T-helper 17 cell (primary cell): ENCODE measurements around the gene PTPRN2. TPM values are rescaled to one million over a fixed set of nuclear protein-coding genes. Genes with fewer than 3 reads are reported as not detected.

Experiments used
- ATAC-seq: fragments of 150-1000 bp; cut with Tn5 transposase; 2 replicates; pipeline ENCODE4 v1.10.0; 2021; ENCODE audit warnings: mild to moderate bottlenecking, moderate library complexity
- DNase-seq, 3 donors: peaks; one replicate each; pipeline versions ENCODE4 v3.0.0 to v3.0.0-alpha.2; 2020 to 2021
- H3K9me3 ChIP-seq: one replicate; pipeline ENCODE4 v1.7.0; 2013; ENCODE audit warnings: low read length, mild to moderate bottlenecking; ENCODE audit not compliant: control insufficient read depth, poor library complexity, severe bottlenecking
- H3K27ac Mint-ChIP-seq: one replicate; pipeline ENCODE4 v1.8.0; 2022; ENCODE audit warnings: mild to moderate bottlenecking, moderate library complexity, mixed read lengths
- H3K27me3 Mint-ChIP-seq: one replicate; pipeline ENCODE4 v1.8.0; 2022; ENCODE audit warnings: mixed read lengths
- H3K36me3 Mint-ChIP-seq: one replicate; pipeline ENCODE4 v1.8.0; 2022; ENCODE audit warnings: low read depth, mixed read lengths
- H3K4me1 Mint-ChIP-seq: one replicate; pipeline ENCODE4 v1.8.0; 2022; ENCODE audit warnings: mild to moderate bottlenecking, mixed read lengths
- H3K4me3 Mint-ChIP-seq: one replicate; pipeline ENCODE4 v1.8.0; 2022; ENCODE audit warnings: mild to moderate bottlenecking, moderate library complexity, mixed read lengths
- total RNA-seq, 4 donors: library from RNA in 2 of 4; stranded (reverse) in 2 of 4; gene quantifications; one replicate each; pipeline ENCODE4 v1.2.3 and lab custom pipeline; 2022 to 2026

The PTPRN2 gene
- total RNA-seq, 2 donors from 2014 or later: 0.42 to 0.57 TPM

DNA sequence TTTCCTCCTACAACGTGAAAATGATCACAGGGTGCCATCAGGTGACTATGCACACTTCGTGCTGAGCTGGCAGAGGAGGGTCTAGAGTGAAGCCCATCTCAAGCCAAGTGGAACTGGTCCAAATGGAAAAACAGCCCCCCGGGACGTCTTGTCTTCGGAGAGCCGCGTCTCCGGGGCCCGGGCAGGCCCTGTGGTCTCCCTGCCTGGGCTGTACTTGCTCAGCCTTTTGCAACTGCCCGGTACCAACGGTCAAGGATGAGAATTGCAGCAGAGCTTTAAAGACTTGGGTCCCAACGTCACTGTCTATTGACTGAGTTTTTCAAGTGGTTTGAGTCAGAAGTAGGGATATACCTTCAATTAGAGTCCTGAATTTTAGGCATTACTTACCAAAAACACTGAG lies 315.5 kb downstream of the PTPRN2 start:
- ATAC-seq (no peak), DNase-seq (no peak)
- H3K27ac Mint-ChIP-seq: no peak overlapping the region
- H3K9me3 ChIP-seq: no peaks in the 10 kb centered on the region
- H3K4me1 Mint-ChIP-seq: no peaks in the 10 kb centered on the region
- H3K4me3 Mint-ChIP-seq: no peak overlapping the region
- no peaks in the 10 kb centered on the region for H3K27me3 Mint-ChIP-seq
- H3K36me3 Mint-ChIP-seq: no peaks in the 10 kb centered on the region

DNA sequence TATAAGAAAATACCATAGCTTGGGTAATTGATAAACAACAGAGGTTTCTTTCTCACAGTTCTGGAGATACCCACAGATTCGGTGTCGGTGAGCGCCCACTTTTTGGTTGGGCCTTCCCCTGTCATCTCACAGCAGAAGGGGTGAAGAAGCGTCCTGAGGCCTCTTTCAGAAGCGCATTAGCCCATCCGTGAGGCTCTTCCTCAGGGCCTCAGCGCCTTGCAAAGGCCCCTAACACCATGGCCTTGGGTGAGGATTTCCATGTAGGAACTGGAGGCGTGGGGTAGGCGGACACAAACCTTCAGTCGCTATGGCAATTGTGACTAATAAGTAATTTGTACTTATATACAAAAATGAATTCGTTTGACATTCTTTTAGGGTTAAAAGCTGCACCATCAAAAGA lies 316.0 kb downstream of the PTPRN2 start:
- H3K4me1 Mint-ChIP-seq: no peaks in the 10 kb centered on the region
- H3K36me3 Mint-ChIP-seq: no peaks in the 10 kb centered on the region
- H3K27me3 Mint-ChIP-seq: no peaks in the 10 kb centered on the region
- no peak overlapping the region for H3K4me3 Mint-ChIP-seq
- no peak for ATAC-seq
- H3K27ac Mint-ChIP-seq: no peak overlapping the region
- no peak for DNase-seq
- no peaks in the 10 kb centered on the region for H3K9me3 ChIP-seq

DNA sequence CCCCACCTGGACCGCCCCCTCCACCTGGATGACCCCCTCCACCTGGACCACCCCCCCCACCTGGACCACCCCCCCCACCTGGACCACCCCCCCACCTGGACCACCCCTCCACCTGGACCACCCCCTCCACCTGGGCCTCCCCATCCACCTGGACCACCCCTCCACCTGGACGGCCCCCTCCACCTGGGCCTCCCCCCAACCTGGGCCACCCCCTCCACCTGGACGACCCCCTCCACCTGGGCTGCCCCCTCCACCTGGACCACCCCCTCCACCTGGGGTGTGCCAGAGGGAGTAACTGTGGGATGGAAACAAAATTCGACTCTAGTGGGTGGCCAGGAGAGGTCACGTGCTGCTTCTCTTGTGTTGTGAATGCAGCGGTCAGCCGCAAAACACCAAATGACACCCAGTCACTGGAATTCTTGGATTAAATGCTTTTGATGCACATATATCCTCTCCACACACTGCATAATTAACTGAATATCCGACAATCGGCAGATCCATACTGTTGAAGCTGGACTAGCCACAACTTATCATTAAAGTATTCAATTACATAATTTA lies 316.7 kb downstream of the PTPRN2 start:
- Mint-ChIP-seq H3K4me3 (no peak overlapping the region), H3K36me3 (no peaks in the 10 kb centered on the region), H3K27me3 (no peaks in the 10 kb centered on the region), H3K27ac (no peak overlapping the region), H3K4me1 (no peaks in the 10 kb centered on the region)
- DNase-seq: no peak
- H3K9me3 ChIP-seq: no peaks in the 10 kb centered on the region
- ATAC-seq: no peak

DNA sequence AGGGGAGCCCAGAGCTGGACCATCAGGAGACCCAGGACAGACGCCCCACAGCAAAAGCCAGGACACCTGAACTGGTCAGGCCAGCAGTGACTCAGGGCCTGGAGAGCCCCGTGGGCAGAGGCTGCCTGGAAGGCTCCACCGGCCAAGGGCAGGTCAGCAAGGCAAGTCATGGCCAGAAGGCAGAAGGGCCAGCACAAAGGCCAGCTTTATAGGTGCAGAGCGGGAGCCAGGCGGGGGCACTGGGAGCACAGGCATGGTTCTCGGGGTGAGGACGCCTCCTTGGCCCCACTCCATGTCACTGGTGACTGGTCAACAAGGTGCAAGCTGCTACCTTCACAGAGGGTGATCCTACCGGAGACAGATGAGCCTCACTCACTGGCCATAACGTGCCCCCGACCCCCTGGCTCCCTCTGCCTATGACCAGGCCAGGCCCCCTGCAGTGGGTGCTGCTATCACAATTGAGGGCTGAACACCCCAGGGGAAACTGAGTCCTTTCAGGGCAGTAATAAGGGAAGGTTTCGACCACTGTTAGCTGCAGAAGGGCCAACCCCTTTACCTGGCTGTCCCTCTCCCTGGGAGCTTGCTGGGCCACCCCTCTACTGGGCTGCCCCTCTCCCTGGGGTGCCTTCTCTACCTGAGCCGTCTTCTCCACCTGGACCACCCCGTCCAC lies 317.4 kb downstream of the PTPRN2 start:
- Mint-ChIP-seq H3K27me3 (no peaks in the 10 kb centered on the region), H3K4me1 (no peaks in the 10 kb centered on the region), H3K36me3 (no peaks in the 10 kb centered on the region), H3K27ac (no peak overlapping the region), H3K4me3 (no peak overlapping the region)
- no peaks in the 10 kb centered on the region for H3K9me3 ChIP-seq
- ATAC-seq (no peak), DNase-seq (no peak)

DNA sequence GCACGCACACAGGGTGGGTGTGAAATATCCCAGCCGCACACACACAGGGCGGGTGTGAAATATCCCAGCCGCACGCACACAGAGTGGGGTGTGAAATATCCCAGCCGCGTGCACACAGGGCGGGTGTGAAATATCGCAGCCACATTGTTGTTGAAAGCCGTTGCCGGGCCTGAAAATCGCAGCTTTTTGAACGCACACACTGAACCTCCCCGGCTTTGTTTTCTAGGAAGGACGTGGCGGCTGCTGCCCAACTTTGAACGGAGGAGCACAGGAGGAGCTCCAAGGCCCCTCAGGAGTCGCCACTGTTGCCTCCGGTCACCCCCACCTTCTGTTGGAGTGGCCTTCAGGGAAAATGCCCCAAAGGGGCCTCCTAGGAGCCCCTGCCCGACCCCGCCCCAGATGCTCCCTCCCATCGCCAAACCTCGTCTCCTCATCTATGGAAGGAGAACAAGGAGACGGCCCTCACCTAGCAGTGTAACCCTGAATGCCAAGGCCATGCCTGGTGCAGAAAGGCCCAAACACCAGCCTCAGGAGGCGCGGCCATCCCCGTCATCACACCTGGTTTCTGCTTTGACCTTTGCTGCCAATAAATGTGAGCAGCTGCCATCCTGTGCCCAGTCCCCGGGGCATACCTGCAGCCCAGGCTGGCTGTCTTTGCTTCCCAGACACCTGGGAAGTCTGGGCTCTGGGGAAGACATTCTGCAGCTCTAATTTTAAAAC lies 318.6 kb downstream of the PTPRN2 start:
- Mint-ChIP-seq H3K27me3 (no peaks in the 10 kb centered on the region), H3K4me1 (no peaks in the 10 kb centered on the region), H3K4me3 (no peak overlapping the region), H3K27ac (no peak overlapping the region), H3K36me3 (no peaks in the 10 kb centered on the region)
- no peak for ATAC-seq
- no peak for DNase-seq
- H3K9me3 ChIP-seq: no peaks in the 10 kb centered on the region

DNA sequence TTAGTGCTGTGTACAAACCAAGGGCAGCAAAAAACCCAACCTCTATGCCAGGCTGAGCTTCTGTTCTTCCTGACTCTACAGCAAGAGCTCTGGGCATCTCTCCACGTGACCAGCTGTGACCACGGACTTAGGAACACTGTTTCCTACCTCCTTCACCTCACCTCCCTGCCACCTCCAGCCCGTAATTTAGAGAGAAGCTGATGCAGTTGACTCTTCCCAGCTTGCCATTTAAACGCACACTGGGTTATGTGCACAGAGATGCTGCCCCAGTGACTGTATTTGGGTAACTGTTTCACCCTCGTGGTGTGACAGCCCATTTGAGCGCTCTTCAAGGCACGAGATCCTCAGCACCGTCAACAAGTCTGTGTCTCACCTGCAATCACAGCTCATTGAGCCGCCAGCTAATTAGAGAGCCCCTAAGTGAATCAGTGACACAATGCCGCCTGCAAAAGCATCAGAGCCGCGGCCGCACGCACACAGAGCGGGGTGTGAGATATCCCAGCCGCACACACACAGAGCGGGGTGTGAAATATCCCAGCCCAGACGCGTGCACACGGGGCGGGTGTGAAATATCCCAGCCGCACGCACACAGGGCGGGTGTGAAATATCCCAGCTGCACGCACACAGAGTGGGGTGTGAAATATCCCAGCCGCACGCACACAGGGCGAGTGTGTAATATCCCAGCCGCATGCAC lies 319.7 kb downstream of the PTPRN2 start:
- no peaks in the 10 kb centered on the region for H3K4me1 Mint-ChIP-seq
- no peaks in the 10 kb centered on the region for H3K36me3 Mint-ChIP-seq
- ATAC-seq (no peak), DNase-seq (no peak)
- H3K4me3 Mint-ChIP-seq: no peak overlapping the region
- H3K27ac Mint-ChIP-seq: no peak overlapping the region
- no peaks in the 10 kb centered on the region for H3K27me3 Mint-ChIP-seq
- H3K9me3 ChIP-seq: no peaks in the 10 kb centered on the region

DNA sequence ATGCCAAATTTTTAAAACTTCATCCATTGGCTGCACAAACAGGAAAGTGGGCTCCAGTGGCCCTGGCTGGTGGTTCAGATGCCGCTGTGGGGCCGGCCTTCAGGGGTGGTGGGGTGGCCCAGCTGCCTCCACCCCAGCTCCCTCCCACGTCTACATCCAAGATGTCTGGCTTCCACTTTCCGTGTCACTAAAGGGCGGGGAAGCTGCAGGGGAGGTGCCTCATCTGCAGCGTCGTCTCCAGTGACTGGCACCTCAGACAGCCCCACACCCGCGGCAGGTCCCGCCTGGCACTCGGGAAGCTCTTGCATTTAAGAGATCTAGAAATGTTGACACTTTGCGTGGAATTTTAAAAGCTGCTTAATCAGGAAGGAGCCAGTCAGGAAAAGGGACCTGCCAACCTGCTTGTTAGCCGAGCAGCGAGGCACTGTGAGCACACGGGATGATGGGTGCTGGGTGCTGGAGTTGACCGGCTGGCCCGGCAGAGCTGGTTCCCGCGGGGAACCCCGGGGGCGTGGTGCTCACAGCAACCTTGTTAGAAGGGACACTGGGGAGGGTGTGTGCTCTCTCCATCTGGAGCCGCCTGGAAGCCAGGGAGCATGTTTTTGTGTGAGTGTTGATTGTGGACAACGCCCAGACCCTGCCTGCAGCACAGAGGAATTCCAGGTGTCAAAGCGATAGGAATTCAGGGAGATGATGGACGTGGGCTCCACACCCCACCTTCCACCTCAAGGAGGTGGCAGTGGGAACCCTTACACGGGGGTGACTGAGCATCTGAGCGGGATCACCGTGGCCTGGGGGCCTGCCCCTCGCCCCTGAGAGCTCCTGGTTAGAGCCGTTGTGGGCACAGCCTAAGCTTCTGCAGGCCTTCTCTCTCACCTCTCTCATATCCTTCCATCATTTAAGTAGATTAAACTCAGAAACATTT lies 320.5 kb downstream of the PTPRN2 start:
- DNase-seq: no peak
- ATAC-seq: no peak
- H3K27ac Mint-ChIP-seq: no peak overlapping the region
- H3K4me3 Mint-ChIP-seq: no peak overlapping the region
- H3K4me1 Mint-ChIP-seq: no peaks in the 10 kb centered on the region
- H3K36me3 Mint-ChIP-seq: no peaks in the 10 kb centered on the region
- no peaks in the 10 kb centered on the region for H3K9me3 ChIP-seq
- H3K27me3 Mint-ChIP-seq: no peaks in the 10 kb centered on the region

DNA sequence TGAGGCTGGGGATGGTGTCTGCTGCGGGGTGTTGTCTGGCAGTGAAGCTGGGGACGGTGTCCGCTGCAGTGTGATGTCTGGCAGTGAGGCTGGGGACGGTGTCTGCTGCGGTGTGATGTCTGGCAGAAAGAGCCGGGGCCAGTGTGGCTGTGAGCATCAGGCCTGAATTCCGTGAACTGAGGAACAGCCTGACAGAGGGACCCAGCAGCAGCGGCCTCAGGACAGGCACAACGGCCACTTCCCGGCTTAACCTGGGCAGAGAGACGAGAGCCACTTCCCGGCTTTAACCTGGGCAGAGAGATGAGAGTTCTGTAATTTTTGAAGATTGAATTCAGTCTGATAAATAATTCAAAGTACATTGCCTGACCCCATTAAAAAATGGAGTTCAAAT lies 321.2 kb downstream of the PTPRN2 start:
- no peaks in the 10 kb centered on the region for H3K36me3 Mint-ChIP-seq
- DNase-seq: no peak
- ATAC-seq: no peak
- no peaks in the 10 kb centered on the region for H3K27me3 Mint-ChIP-seq
- H3K27ac Mint-ChIP-seq: no peak overlapping the region
- no peaks in the 10 kb centered on the region for H3K9me3 ChIP-seq
- no peaks in the 10 kb centered on the region for H3K4me1 Mint-ChIP-seq
- H3K4me3 Mint-ChIP-seq: no peak overlapping the region

DNA sequence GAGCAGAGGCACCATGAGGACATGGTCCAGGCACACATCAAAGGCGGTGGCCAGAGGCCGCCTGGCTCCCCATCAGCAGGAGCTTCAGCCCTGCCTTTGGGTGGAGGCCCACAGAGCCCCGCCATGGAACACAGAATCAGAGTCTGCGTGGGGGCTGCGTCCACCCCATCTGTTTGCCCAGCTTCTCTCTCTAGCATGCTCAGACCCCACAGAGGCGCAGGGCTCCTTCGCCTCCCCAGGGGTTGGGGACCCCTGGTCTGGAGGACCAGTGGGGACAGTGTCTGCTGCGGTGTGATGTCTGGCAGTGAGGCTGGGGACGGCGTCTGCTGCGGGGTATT lies 321.9 kb downstream of the PTPRN2 start:
- no peak overlapping the region for H3K4me3 Mint-ChIP-seq
- no peaks in the 10 kb centered on the region for H3K9me3 ChIP-seq
- H3K4me1 Mint-ChIP-seq: no peaks in the 10 kb centered on the region
- ATAC-seq (no peak), DNase-seq (no peak)
- H3K36me3 Mint-ChIP-seq: no peaks in the 10 kb centered on the region
- H3K27ac Mint-ChIP-seq: no peak overlapping the region
- H3K27me3 Mint-ChIP-seq: no peaks in the 10 kb centered on the region

DNA sequence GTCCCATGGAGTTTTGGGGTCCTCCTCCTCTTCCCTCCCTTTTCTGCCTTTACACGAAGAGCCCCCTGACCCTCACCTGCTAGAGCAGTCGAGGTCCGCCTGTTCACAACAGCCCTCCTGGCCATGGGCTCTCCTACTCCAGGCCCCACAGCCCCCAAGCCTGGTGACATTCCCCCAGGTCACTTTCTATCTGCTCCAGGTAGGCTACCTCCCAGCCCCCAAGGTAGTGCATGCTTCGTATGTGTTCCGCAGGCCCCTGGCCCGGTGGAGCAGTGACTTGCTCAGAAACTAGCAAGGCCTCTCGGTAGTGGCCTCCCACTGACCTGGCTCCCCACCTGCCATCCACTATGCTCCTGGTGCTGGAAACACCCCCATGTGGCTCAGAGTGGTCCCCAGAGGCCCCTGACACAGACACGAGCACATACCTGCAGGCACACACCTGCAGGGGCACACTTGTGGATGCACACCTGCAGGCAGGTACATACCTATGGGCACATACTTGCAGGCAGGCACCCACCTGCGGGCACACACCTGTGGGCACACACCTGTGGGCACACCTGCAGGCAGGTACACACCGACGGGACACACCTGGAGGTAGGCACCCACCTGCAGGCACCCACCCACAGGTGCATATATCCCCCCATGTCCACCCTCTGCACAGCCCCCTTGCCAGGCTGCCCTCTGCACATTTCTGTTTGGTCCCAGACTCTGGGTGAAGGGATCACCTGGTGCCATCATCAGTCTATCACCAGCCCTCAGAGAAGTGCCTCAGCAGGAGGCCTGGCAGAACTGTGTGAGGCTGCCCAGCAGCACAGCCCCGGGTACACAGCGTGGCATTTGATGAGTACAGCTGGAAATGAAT lies 322.5 kb downstream of the PTPRN2 start:
- Mint-ChIP-seq H3K4me1 (no peaks in the 10 kb centered on the region), H3K27me3 (no peaks in the 10 kb centered on the region), H3K4me3 (no peak overlapping the region), H3K36me3 (no peaks in the 10 kb centered on the region), H3K27ac (no peak overlapping the region)
- DNase-seq: no peak
- ATAC-seq: peak; percentile 12
- no peaks in the 10 kb centered on the region for H3K9me3 ChIP-seq

DNA sequence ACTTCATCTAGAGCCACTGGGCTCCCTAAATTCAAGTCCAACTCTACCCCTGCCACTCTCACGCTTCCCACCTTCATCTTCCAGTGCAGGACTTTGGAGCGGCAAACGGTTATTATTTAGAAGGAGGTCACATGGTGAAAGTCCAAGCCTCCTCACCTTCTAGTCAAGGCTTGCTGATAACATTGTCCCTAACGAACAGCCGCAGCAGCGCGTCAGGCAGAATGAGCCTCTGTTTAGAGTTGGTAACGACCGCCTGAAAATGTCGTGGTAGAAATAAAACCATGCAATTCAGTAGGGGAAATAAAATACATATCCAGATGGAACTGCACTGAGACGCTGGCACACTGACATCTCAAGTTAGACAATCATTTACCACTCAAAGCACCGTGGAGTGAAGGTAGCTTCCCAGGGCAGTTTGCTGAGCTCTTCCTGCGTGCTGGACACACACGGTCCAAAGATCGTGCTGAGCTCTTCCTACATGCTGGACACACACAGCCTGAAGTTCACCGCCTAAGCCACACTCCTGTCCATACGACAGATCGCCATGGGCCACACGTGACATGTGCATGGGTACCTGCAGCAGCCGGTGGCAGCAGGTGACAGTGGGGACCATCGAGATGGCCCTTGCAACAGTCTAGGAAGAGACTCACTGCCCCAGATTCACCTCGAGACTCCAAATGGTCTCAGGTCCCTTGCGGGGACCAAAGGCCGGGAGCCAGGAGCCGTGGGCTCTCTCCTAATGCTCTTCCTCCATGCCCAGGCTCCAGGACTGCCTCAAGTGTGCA lies 323.5 kb downstream of the PTPRN2 start:
- no peaks in the 10 kb centered on the region for H3K9me3 ChIP-seq
- Mint-ChIP-seq H3K27me3 (no peaks in the 10 kb centered on the region), H3K4me1 (no peaks in the 10 kb centered on the region), H3K4me3 (no peak overlapping the region), H3K27ac (no peak overlapping the region), H3K36me3 (no peaks in the 10 kb centered on the region)
- no peak for ATAC-seq
- no peak for DNase-seq
